CD4-positive, alpha-beta T cell treated with Interleukin-1 beta for 1 hour (primary cell): ENCODE measurements around the gene PARD6B.
"Not testable (repeated sequence)": the region's sequence is repeated elsewhere in the genome, so short reads cannot be mapped to it uniquely, and the experiment has no call there.

Experiments used
- DNase-seq, 2 donors: peaks; one replicate each; pipeline ENCODE4 v3.0.0-alpha.2; 2020 to 2022

Gene PARD6B

DNA sequence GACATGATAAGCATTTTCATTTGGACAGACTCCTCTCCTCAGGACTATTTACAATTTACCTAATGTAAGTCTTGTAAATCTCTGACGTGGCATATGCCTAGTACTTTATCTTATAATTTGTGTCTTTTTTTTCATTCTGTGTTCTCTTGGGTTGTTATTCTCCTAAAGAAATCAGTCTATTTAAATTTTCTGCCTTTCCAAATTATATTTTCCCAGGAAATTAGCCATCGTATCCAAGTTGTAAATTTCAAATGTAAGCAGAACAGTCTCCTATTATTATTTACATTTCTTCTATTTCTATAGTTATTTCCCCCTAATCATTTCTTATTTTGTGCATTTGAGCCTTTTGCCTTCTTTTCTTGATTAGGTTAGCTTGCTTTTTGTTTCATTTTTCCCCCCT is 46.0 kb downstream of the PARD6B start:
- DNase-seq: no peak

DNA sequence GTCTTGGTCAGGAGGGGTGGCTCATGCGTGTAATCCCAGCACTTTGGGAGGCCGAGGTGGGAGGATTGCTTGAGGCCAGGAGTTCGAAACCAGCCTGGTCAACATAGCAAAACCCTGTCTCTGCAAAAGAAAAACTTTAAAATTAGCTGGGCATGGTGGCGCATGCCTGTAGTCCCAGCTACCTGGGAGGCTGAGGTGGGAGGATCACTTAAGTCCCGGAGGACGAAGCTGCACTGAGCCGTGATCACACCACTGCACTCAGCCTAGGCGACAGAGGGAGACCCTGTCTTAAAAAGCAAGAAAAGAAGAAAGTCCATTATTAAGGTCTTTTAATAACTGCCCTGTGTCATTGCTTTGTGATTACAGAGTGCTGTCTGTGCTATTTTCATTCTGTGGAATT is 47.6 kb downstream of the PARD6B start:
- DNase-seq: not testable (repeated sequence)

DNA sequence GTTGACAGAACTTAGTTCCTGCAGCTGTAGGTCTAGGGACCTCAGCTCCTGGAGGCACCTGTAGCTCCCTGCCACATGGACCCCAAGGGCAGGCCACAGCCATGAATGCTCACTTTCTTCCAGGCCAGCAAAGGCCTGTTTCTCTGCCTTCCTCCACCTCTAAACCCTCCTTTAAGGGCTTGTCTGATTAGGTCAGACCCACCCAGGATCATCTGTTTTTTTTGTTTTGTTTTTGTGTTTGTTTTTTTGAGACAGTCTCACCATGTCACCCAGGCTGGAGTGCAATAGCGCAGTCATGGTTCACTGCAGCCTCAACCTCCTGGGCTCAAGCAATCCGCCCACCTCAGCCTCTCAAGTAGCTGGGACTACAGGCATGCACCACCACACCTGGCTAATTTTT is 52.0 kb downstream of the PARD6B start:
- no peak for DNase-seq

DNA sequence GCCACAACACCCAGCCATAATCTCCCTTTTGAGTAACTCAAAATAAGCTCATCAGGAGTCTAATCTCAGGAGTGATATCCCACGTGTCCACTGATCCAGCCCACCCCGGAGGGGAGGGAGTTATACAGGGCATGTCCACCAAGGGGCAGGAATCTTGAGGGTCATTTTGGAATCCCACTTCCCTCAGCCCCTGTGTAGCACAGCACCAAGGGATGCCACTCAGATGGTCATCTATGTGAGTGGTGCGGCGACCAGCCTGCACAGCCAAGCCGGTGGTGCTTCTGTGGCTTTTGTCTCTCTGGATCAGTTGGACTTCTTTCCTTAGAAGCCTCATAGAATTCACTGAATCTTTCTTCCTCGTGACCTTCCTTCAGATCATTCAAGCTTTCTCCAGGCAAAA is 52.5 kb downstream of the PARD6B start:
- no peak for DNase-seq

DNA sequence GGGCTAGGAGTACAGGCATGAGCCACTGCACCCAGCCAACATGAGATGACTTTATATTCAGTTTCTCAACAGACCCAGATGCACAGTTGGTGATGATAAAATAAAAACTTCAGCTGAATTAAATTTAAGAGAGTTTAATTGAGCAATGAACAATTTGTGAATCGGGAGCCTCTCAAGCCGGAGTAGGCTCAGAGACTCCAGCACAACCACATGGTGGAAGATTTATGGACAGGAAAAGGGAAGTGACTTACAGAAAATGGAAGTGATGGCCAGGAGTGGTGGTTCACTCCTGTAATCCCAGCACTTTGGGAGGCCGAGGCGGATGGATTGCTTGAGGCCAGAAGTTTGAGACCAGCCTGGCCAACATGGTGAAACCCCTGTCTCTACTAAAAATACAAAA is 53.1 kb downstream of the PARD6B start:
- no peak for DNase-seq

DNA sequence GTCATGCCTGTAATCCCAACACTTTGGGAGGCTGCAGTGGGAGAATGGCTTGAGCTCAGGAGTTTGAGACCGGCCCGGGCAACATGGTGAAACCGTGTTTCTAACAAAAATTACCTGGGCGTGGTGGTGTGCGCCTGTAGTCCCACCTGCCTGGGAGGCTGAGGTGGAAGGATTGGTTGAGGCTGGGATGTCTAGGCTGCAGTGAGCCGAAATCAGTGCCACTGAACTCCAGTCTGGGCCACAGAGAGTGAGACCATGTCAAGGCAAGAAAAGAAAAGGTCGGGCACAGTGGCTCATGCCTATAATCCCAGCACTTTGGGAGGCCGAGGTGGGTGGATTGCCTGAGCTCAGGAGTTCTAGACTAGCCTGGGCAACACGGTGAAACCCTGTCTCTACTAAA is 55.3 kb downstream of the PARD6B start:
- no peak for DNase-seq

DNA sequence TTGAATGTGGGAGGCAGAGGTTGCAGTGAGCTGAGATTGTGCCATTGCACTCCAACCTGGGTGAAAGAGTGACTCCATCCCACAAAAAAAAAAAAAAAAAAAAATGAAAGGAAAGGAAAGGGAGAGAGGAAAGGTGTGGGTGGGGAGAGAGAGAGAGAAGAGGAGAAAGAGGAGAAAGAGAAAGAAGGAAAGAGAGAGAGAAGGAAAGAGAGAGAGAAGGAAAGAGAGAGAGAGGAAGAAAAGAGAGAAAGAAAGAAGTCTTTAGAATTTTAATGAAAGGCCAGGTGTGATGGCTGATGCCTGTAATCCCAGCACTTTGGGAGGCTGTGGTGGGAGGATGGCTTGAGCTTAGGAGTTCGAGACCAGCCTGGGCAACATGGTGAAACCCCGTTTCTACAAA is 55.8 kb downstream of the PARD6B start:
- no peak for DNase-seq

DNA sequence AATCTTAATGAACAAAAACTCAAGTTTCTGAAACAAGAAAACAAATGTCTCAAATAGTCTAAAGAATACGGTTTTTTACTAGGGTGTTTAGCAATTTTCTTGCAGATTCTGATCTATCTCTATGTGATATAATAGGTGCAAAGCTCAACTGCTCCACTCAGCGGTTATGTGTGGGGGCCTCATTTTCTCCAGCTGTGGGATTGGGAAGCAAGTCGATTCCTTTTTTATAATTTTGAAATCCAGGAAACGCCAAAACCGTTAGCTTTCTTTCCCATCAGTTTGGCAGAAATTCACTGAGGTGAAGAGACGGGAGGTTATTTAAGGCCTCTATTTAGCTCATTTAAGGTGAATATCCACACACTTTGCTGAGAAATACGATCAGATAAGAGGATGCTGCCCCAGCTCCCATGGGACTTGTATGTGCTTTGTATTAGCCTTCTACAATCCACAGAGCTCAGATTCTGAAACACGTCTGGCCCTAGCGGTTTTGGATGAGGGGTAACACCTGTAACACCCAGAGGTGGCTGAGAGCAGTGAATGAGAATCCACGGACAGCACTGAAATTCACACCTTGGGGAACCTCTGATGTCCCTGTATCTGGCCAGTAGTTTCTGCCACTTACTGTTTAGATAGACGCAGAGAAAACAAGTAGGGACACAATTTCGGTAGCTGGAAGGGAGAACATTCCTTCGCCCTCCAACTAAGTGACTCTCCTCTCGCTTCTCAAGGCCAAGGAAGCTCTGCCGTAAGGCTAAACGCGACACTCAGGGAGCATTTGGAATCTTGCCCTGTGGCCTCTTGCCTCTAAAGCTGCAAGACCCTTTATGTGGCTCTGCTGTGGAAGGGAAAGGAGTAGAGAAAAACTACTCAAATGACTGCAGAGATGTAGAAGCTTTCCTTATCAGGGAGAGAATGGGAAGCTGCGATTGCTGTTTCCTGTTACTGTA is 56.9 kb downstream of the PARD6B start:
- no peak for DNase-seq

DNA sequence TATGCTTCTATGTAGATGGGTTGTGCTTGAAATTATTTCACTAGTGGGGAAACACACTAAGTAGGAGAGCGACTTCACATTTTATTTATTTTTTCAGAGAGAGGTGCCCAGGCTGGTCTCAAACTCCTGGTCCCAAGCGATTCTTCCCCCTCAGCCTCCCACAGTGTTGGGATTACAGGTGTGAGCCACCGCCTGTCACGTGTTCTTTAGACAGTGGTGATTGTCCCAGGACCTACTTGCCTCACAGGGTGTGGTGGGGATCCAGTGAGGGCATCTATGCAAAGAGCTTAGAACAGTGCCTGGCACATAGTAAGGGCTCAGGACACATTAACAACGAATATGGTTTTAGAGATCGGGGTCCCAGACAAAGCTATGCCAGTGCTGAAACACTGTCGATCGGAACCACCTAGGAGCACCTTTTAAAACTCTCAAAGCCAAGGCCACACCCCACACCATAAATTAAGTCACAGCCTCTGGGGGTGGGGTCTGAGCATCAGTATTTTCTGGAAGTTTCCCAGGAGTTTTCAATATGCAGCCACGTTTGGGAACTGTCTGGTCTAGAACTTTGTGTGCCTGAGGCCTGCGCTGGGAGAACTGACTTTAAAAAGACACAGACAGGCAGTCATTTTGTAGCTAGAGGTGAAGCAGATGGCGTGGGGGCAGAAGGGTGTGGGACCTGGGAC is 58.7 kb downstream of the PARD6B start:
- no peak for DNase-seq

DNA sequence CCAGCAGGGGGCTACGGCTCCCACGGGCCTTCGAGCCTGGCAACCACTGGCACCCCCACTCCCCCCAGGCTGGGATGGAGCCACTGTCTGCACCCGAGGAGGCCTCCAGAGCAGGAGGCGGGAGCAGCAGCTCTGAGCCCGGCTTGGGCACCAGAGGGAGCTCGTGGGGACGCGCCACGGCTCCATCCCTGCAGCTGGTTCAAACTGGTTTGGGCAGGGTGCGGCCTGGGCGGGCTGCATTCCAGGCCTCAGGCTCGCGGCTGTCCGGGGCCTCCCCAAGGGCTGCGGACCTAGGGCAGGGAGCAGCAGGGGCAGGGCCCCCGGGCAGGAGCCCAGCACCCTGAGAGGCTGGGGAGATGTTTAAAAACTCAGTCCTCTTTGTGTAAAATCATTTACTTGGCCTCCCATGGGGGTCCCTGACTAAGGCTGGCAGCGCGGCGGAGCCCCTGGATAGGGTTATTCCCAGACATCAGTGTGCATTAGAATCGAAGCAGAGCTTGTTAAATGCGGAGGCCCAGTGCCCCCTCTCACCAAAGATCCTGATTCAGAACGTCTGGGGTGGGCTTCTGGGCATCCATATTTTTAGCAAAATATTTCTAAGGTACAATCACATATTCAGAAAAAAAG is 59.4 kb downstream of the PARD6B start:
- DNase-seq: peak; percentile 80 to 81

DNA sequence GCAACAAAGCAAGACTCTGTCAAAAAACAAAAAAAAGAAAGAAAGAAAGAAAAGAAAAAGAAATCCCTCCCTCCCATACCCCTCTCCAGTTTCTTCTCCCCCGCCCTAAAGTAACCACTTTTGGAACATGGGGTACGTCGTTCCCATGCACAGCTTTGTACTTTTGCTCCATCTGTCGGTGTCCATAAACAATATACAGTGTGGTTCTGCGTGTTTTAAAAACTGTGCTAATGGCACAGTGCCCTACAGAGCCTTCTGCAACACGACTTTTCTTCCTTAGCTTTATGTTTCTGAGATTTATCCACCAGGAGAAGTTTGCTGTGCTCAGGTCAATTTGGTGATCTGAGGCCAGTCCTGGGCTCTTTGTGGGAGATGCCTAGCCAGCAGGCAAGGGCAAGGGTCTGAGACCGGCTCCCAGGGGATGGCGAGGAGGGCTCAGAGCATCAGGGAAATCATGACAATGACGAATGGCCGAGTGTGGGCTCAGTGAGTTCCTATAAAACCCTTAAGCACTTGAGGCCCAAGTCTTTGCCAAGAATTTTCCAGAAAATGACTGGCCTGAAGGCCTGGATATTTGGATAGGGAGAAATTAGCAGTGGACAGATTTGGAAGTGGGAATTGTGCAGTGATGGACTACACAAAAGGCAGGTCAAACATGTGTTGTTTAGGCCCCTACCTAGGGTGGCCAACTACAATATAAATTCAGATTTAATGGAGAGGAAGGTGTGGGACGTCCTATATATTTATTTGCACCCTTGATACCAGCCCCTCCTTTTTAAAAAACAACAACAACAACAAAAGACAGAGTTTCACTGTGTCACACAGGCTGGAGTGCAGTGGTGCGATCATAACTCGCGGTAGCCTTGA is 61.6 kb downstream of the PARD6B start:
- DNase-seq: no peak

DNA sequence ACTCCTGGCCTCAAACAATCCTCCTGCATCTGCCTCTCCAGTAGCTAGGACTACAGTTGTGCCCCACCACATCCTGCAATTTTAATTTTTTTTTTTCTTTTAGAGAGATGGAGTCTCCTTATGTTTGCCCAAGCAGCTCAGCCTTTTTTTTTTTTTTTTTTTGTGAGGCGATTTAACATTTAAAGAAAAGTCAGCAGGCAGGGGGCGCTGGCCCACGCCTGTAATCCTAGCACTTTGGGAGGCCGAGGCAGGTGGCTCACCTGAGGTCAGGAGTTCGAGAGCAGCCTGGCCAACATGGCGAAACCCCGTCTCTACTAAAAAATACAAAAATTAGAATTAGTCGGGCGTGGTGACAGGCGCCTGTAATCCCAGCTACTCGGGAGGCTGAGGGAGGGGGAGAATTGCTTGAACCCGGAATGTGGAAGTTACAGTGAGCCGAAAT is 62.2 kb downstream of the PARD6B start:
- DNase-seq: peak; percentile 49 to 51

DNA sequence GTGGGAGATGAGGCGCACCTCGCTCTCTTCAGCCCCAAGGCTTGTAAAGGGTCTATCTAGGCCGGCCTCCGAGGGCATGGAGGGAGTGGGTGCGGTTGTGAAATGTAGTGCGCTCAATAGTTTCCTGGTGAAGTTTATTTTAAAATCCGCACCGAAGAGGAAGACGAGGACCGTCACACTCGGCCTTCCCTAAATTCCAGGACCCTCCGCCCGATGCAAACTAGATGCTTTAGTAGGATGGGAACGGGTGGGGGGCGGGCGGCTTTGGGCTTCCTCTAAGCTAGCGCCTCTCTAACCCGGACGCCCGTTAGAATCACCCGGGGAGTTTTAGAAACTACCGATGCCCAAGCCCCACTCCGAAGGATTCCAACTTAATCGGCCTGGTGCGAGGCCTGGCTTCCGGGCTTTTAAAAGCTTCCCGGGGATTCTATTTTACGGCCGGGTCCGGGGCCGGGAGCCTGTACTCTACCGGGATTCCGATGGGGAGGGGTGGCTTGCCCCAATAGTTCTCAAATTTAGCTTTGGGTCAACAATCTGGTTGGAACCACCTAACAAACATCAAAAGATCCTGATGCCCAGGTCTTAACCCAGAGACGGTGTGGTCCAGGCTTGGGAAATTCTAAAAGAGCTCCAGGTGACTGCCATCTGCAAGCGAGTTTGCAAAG is 62.9 kb downstream of the PARD6B start:
- DNase-seq: no peak

DNA sequence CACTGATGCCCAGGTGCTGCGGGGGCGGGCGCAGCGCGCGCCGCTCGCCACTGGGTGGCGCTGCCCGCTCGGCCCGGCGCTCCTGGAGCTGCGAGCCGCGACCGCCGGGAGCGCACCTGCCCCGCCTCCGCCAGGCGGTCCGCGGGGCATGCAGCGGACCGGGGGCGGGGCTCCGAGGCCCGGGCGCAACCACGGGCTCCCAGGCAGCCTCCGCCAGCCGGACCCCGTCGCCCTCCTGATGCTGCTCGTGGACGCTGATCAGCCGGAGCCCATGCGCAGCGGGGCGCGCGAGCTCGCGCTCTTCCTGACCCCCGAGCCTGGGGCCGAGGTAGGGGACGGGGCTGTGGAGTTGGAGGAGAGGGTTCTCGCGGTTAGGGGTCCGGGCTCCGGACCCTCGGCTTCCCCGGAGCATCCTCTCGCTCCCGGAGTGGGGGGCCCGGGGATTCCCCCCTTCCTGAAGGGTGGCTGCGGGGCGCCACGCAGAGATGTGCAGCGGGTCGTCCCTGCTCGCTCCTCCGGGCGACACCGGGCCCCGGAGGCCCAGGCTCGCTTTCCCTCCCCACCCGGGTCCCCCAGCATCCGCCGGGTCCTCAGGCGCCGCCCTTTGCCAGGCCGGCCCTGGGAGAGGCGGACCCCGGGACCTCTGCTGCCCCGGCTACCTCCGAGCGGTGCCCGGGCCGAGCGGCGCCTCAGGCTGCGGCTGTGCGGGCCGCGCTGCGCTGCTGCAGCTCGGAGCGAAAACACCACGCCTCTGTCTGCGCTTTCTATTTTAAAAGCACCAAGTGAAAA is 63.7 kb downstream of the PARD6B start, which contains the start of gene BCAS4:
BCAS4 (plus strand) TSS at position 216 of the 789 bp plus-strand sequence; CDS start at position 239, 23 bp downstream.
- DNase-seq: peak; percentile 89

DNA sequence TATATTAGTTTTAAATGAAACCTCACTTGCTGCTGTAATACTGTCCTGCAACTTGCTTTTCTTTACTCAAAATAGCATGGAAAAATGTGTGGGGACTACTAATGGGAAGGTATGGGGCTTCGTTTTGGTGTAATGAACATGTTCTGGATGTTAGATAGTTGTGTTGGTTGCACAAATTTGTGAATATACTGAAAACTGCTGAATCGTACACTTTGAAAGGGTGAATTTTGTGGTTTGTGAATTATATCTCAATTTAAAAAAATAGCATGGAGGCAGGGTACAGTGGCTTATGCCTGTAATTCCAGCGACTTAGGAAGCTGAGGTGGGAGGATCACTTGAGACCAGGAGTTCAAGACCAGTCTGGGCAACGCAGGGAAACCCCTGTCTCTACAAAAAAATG is 65.8 kb downstream of the PARD6B start:
- no peak for DNase-seq

DNA sequence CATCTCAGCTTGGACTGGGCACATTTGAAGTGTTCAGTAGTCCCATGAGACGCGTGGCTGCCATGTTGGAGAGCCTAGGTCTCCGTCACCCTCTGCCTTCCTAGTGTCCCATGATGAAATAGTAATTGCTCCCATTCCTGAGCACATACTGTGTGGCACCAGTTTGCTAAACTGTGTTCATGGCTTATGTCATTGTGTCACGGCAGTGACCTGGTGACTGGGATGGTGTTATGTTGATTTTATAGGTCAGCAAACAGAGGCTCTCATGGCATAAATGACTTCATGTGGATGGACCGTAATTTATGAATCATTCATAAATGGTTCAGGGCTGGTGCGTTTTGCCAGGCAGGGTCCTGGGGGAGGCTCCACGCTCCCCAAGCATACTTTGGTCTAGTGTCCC is 67.3 kb downstream of the PARD6B start:
- DNase-seq: no peak

DNA sequence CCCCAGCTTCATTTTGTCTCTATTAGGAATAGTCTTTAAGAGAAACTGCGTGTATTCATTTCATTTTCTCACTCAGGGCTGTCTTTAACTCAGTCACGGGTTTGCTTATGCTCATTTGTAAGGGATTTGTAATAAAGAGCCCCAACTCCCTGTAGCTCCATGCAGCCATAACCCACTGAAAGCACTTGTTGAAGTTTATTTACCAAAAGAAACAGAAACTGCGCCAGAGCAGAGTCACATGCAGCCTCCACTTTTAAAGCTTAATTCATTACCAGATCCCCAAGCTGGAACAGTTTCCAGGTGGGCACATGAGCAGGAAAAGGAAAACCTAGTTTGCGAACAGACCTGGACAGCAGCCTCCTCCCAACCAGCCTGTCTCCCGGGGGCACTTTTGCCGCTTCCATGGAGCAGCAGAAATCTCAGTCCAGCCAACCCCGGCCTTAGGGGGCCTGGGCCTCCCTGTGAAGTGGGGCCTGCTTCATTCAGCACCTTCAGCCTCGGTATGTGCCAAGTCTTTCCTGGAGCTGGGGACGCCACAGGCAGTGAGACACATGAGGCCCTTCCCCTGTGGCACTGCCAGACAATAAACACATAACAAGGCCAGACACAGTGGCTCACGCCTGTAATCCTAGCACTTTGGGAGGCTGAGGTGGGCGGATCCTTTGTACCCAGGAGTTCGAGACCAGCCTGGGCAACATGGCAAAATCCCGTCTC is 68.0 kb downstream of the PARD6B start:
- DNase-seq: no peak

DNA sequence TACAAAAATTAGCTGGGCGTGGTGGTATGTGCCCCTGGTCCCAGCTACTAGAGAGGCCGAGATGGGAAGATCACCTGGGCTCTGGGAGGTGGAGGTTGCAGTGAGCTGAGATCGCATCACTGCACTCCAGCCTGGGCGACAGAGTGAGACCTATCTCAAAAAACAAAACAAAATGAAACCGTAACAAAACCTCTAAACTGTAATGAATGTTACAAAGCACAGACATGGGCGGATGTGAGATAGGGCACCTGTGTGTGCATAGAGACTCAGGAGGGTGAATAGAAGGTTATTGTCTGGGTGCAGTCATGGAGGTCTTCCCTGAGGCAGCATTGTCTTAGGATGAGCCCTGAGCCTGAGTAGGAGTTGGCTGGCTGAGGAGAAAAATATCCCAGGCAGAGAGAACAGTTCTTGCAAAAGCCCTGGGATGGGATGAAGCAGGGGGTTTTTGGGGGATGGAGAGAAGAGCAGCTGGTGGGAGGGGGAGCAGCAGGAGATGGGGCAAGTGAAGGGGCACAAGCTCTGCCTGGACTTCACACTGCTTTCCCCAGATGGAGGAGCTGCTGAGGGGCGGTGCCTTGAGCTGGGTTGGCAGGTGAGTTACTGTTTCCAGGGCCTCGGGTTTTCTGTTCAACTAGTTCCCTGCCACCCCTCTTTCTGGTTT is 68.6 kb downstream of the PARD6B start:
- DNase-seq: no peak

DNA sequence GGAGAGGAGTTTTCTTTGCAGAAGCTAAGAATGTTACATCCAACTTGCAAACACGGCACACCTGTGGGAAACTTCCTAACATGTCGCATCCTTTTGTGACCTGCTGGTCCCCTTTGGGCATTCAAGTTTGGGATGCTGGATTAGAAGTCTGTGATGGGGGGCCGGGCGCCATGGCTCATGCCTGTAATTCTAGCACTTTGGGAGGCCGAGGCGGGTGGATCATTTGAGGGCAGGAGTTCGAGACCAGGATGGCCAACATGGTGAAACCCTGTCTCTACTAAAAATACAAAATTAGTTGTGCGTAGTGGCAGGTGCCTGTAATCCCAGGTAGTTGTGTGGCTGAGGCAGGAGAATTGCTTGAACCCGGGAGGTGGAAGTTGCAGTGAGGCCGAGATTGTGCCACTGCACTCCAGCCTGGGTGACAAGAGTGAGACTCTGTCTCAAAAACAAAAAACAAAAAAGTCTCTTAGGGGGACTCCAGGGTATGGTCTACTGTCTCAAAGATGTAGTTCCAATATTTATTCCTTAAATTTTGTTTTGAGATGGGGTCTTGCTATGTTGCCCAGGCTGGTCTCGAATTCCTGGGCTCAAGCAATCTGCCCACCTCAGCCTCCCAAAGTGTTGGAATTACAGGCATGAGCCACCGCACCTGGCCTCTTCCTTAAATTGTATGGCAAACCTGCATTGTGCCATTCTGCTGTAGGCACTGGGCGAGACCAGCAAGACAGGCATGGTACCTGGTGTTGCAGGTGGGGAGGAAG is 69.8 kb downstream of the PARD6B start:
- not testable (repeated sequence) for DNase-seq
